Measurements from ENCODE around the gene C19orf38. TPM values are rescaled to one million over a fixed set of nuclear protein-coding genes. Genes with fewer than 3 reads are reported as not detected.

The C19orf38 gene
- total and polyA plus RNA-seq, 4 donors: 0.97 to 3.9 (median 1.5) TPM

DNA sequence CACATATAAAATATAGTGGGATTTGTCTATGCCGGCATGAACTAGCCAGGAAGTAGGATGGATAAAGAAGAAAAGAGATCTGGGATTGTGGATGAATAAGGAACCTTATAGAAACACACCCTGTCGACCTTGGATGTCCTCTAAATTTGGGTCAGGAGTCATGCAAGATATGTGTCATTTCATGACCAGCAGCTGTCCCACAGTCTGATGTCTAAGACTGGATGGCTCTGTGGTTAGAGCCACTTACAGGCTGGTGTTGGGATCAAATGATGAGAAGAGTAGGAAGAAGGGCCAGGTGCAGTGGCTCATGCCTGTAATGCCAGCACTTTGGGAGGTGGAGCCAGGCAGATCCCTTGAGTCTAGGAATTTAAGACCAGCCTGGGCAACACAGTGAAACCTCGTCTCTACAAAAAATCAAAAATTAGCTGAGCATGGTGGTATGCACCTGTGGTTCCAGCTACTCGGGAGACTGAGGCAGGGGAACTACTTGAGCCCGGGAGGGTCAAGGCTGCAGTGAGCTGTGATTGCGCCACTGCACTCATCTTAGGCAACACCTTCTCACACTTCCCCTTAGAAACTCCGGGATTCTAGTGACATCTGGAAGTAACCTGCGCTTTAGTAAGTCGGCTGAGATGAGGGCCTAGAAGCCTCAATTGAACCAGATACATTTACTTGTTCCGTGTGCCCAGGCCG, 43.0 kb upstream of the C19orf38 start:
- TF ChIP-seq, protein P1, sequence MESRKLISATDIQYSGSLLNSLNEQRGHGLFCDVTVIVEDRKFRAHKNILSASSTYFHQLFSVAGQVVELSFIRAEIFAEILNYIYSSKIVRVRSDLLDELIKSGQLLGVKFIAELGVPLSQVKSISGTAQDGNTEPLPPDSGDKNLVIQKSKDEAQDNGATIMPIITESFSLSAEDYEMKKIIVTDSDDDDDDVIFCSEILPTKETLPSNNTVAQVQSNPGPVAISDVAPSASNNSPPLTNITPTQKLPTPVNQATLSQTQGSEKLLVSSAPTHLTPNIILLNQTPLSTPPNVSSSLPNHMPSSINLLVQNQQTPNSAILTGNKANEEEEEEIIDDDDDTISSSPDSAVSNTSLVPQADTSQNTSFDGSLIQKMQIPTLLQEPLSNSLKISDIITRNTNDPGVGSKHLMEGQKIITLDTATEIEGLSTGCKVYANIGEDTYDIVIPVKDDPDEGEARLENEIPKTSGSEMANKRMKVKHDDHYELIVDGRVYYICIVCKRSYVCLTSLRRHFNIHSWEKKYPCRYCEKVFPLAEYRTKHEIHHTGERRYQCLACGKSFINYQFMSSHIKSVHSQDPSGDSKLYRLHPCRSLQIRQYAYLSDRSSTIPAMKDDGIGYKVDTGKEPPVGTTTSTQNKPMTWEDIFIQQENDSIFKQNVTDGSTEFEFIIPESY (IDR thresholded peaks at IDR 0.05): no peak
- TF ChIP-seq SP1 (IDR thresholded peaks at IDR 0.05) (no peak), TAF1 (conservative IDR thresholded peaks at IDR 0.05) (no peak), HNF4G (IDR thresholded peaks at IDR 0.05) (no peak), EGR1 (IDR thresholded peaks at IDR 0.05; ENCODE audit: low read depth in 2 of 2) (no peak), GABPA (IDR thresholded peaks at IDR 0.05 in 1 of 2, conservative IDR thresholded peaks at IDR 0.05 in 1 of 2) (no peak), JUND (IDR thresholded peaks at IDR 0.05) (no peak), YY1 (IDR thresholded peaks at IDR 0.05) (no peak), HNF4A (conservative IDR thresholded peaks at IDR 0.05) (no peak), NR2F2 (IDR thresholded peaks at IDR 0.05) (no peak), FOXA2 (IDR thresholded peaks at IDR 0.05) (no peak), RXRA (IDR thresholded peaks at IDR 0.05) (no peak)
- TF ChIP-seq, protein P2, sequence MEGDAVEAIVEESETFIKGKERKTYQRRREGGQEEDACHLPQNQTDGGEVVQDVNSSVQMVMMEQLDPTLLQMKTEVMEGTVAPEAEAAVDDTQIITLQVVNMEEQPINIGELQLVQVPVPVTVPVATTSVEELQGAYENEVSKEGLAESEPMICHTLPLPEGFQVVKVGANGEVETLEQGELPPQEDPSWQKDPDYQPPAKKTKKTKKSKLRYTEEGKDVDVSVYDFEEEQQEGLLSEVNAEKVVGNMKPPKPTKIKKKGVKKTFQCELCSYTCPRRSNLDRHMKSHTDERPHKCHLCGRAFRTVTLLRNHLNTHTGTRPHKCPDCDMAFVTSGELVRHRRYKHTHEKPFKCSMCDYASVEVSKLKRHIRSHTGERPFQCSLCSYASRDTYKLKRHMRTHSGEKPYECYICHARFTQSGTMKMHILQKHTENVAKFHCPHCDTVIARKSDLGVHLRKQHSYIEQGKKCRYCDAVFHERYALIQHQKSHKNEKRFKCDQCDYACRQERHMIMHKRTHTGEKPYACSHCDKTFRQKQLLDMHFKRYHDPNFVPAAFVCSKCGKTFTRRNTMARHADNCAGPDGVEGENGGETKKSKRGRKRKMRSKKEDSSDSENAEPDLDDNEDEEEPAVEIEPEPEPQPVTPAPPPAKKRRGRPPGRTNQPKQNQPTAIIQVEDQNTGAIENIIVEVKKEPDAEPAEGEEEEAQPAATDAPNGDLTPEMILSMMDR (IDR thresholded peaks at IDR 0.05; ENCODE audit: low read depth, low read length, missing input control): no peak
- TF ChIP-seq, protein P3, sequence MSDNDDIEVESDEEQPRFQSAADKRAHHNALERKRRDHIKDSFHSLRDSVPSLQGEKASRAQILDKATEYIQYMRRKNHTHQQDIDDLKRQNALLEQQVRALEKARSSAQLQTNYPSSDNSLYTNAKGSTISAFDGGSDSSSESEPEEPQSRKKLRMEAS (IDR thresholded peaks at IDR 0.05): no peak
- TF ChIP-seq, protein P4, sequence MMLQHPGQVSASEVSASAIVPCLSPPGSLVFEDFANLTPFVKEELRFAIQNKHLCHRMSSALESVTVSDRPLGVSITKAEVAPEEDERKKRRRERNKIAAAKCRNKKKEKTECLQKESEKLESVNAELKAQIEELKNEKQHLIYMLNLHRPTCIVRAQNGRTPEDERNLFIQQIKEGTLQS (IDR thresholded peaks at IDR 0.05): no peak
- Histone ChIP-seq H3K9me3 (ENCODE audit: control insufficient read depth in 4 of 4, low read length in 3 of 4) (no peaks in the 10 kb centered on the region), H3K27me3 (ENCODE audit: control insufficient read depth in 4 of 4, insufficient read depth in 4 of 4, low read length in 3 of 4) (no peaks in the 10 kb centered on the region), H3K27ac (ENCODE audit: low read depth in 1 of 2, low read length in 2 of 2) (no peak overlapping the region), H3K9ac (ENCODE audit: low read depth in 1 of 2, low read length in 2 of 2) (no peak overlapping the region), H3K4me3 (ENCODE audit: low read depth in 1 of 3, low read length in 3 of 3) (no peak overlapping the region), H3K4me1 (ENCODE audit: control insufficient read depth in 4 of 4, insufficient read depth in 4 of 4, low read length in 3 of 4) (no peaks in the 10 kb centered on the region), H3K36me3 (ENCODE audit: control insufficient read depth in 4 of 4, insufficient read depth in 3 of 4, low read depth in 1 of 4, low read length in 3 of 4) (peaks cover 20 to 69% (median 30%) of the 10 kb centered on the region in 4 donors)
- 88% methylated on average over 11 of the region's 11 CpGs for WGBS
- DNase-seq (ENCODE audit: low spot score): no peak

DNA sequence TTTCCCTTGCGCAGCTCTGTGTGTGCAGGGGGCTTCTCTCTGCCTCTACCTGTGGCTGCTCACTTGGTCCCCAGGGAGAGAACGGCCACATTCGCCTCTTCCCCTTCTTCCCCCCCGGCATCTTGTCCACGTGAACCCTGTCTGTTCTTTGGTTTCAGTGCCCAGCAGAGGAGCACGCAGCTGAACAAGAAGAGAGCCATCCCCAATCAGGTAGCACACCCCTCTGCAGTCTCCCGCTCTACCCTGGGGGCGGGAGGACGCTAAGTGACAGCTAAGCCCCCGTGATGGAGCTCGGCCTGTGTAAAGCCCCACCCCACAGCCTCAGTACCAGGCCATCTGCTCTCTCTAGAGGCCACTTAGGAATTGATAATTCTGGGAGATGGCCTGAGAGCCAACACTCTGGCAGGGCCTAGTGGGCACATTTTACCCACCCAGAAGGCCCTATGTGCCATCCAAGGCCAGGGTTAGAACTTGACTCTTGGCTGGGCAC, 42.4 kb upstream of the C19orf38 start:
- no peak for DNase-seq (ENCODE audit: low spot score)
- H3K36me3 ChIP-seq (ENCODE audit: control insufficient read depth in 4 of 4, insufficient read depth in 3 of 4, low read depth in 1 of 4, low read length in 3 of 4): peaks cover 19 to 66% (median 27%) of the 10 kb centered on the region in 4 donors
- H3K9ac ChIP-seq (ENCODE audit: low read depth in 1 of 2, low read length in 2 of 2): no peak overlapping the region
- TF ChIP-seq GABPA (IDR thresholded peaks at IDR 0.05 in 1 of 2, conservative IDR thresholded peaks at IDR 0.05 in 1 of 2) (no peak), EGR1 (IDR thresholded peaks at IDR 0.05; ENCODE audit: low read depth in 2 of 2) (no peak), FOXA1 (IDR thresholded peaks at IDR 0.05) (no peak), NR2F2 (IDR thresholded peaks at IDR 0.05) (no peak), RAD21 (IDR thresholded peaks at IDR 0.05) (no peak)
- TF ChIP-seq, protein P1 (IDR thresholded peaks at IDR 0.05): no peak
- TF ChIP-seq, protein P4 (IDR thresholded peaks at IDR 0.05): no peak
- TF ChIP-seq, protein P2 (IDR thresholded peaks at IDR 0.05; ENCODE audit: low read depth, low read length, missing input control): no peak
- H3K27ac ChIP-seq (ENCODE audit: low read depth in 1 of 2, low read length in 2 of 2): no peak overlapping the region
- no peaks in the 10 kb centered on the region for H3K9me3 ChIP-seq (ENCODE audit: control insufficient read depth in 4 of 4, low read length in 3 of 4)
- no peak overlapping the region for H3K4me3 ChIP-seq (ENCODE audit: low read depth in 1 of 3, low read length in 3 of 3)
- no peaks in the 10 kb centered on the region for H3K27me3 ChIP-seq (ENCODE audit: control insufficient read depth in 4 of 4, insufficient read depth in 4 of 4, low read length in 3 of 4)
- WGBS: 92% methylated on average over 11 of the region's 11 CpGs
- no peaks in the 10 kb centered on the region for H3K4me1 ChIP-seq (ENCODE audit: control insufficient read depth in 4 of 4, insufficient read depth in 4 of 4, low read length in 3 of 4)
